ENCODE measurements around the gene C1orf159. TPM values are rescaled to one million over a fixed set of nuclear protein-coding genes. Genes with fewer than 3 reads are reported as not detected.
"Not testable (repeated sequence)": the region's sequence is repeated elsewhere in the genome, so short reads cannot be mapped to it uniquely, and the experiment has no call there.

The C1orf159 gene
- polyA plus RNA-seq, 1 donor (not counting 4 experiments of a cell fraction or from before 2014, with no cell fraction given) = 6.1 TPM

DNA sequence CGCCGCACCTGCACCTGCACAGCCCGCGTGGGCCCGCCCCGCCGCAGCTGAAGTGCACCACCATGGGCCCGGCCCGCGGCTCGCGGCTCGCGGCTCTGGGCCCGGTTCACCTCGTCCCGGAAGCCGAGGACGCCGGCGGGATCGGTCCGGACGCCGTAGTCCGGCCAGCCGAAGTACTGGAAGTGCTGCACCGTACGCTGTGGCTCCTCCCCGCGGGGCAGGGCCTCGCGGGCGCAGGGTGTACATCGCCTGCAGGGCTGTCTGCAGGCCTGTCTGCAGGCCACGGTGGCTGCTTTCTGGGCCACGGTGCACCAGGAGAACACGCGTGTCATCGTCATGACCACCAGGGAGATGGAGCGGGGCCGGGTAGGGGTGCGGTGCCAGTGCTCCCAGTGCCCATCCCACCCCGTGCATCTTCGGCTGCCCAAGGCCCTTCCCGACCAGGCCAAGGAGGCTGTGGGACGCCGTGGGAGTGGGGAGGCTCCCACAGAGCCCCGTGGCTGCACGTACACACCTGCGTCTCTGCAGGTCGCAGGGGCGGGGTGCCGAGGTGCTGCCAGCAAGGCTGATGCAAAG, 48.5 kb downstream of the C1orf159 start:
- H2AFZ ChIP-seq (ENCODE audit: control insufficient read depth, low read length) = no peak overlapping the region
- H3K36me3 ChIP-seq (ENCODE audit: control insufficient read depth in 2 of 2, extremely low read depth in 1 of 2, insufficient read depth in 2 of 2, low read length in 2 of 2) = no peaks in the 10 kb centered on the region
- H3K27ac ChIP-seq (ENCODE audit: control insufficient read depth, insufficient read depth, low read length) = no peak overlapping the region
- DNase-seq (ENCODE audit: low read depth, low spot score) (no peak), FAIRE-seq (no peak)
- TF ChIP-seq CTCF (optimal IDR thresholded peaks at IDR 0.05 in 1 of 3, IDR thresholded peaks at IDR 0.05 in 1 of 3, conservative IDR thresholded peaks at IDR 0.05 in 1 of 3; ENCODE audit: extremely low read depth in 1 of 3, insufficient read depth in 2 of 3, low read length in 3 of 3) (no peak), EZH2 (IDR thresholded peaks at IDR 0.05; ENCODE audit: low read length) (no peak)
- peaks cover 19% of the 10 kb centered on the region for H3K27me3 ChIP-seq (ENCODE audit: control insufficient read depth, extremely low read depth, insufficient read depth, low read length)
- dilution Hi-C loops (cut with MboI; ENCODE audit: extremely low pct_ligation_motif_present, low sequenced_read_pairs) = no loop called here
- no peak overlapping the region for H3K9ac ChIP-seq (ENCODE audit: control insufficient read depth, extremely low read depth, insufficient read depth, low read length)
- no peaks in the 10 kb centered on the region for H3K9me1 ChIP-seq (ENCODE audit: control insufficient read depth, extremely low read depth, insufficient read depth, low read length)
- H3K4me3 ChIP-seq (ENCODE audit: control insufficient read depth in 2 of 3, extremely low read depth in 1 of 3, insufficient read depth in 2 of 3, low read depth in 1 of 3, low read length in 3 of 3) = no peak overlapping the region
- no peaks in the 10 kb centered on the region for H4K20me1 ChIP-seq (ENCODE audit: control insufficient read depth, extremely low read depth, insufficient read depth, low read length)
- H3K79me2 ChIP-seq (ENCODE audit: control insufficient read depth, insufficient read depth, low read length) = no peaks in the 10 kb centered on the region
- H3K4me2 ChIP-seq (ENCODE audit: control insufficient read depth, extremely low read depth, insufficient read depth, low read depth, low read length) = no peak overlapping the region
- no peaks in the 10 kb centered on the region for H3K9me3 ChIP-seq (ENCODE audit: control insufficient read depth, low read depth, low read length)
- H3K4me1 ChIP-seq (ENCODE audit: control insufficient read depth, extremely low read depth, insufficient read depth, low read length) = peaks cover 22% of the 10 kb centered on the region

DNA sequence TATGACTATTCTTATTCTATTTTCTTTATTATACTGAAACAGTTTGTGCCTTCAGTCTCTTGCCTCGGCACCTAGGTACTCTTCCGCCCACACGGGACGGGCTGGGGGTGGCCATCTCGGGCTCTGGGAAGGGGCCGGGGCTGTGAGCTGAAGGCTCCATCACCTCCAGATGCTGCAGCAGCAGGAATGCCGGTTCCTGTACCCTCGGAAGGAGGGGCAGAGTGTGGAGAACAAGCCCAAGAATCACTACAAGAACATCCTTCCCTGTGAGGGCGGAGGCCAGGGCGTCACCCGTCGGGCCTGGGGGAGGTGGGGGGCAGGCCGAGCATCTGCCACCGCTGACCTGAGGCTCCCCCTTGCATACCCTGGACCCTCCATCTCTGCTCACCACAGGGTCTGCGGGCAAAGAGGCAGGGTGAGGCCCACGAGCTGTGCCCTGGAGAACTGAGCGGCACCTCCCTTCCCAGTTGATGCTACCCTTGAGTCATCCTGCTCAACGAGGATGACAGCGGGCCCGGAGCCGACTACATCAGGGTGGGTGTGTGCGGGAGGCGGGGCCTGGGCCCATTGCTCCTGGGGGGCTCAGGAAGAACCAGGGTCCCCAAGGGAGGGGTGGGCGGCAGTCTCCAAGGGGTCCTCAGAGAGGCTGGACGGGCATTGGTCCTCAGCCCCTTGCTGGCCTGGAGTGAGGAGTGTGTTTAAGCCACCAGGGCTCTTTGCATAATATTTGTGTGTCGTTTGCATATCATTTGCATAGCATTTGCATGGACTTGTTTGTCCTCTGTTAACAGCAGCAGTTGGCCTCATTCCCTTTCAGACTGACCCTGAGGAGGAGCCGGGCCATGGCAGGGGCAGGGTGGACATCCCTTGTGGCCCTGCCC, 49.2 kb downstream of the C1orf159 start:
- dilution Hi-C loops (cut with MboI; ENCODE audit: extremely low pct_ligation_motif_present, low sequenced_read_pairs) = no loop called here

DNA sequence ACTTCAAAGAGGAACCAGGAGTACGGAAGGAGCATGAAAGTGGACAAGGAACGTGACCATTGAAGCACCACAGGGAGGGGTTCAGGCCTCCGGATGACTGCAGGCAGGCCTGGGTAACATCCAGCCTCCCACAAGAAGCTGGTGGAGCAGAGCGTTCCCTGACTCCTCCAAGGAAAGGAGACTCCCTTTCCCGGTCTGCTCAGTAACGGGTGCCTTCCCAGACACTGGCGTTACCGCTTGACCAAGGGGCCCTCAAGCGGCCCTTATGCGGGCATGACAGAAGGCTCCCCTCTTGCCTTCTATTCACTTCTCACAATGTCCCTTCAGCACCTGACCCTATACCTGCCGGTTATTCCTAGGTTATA, 50.0 kb downstream of the C1orf159 start:
- H3K9ac ChIP-seq (ENCODE audit: control insufficient read depth, extremely low read depth, insufficient read depth, low read length); H3K4me3 ChIP-seq (ENCODE audit: control insufficient read depth in 2 of 3, extremely low read depth in 1 of 3, insufficient read depth in 2 of 3, low read depth in 1 of 3, low read length in 3 of 3); H3K9me3 ChIP-seq (ENCODE audit: control insufficient read depth, low read depth, low read length); H3K9me1 ChIP-seq (ENCODE audit: control insufficient read depth, extremely low read depth, insufficient read depth, low read length); H3K27ac ChIP-seq (ENCODE audit: control insufficient read depth, insufficient read depth, low read length); DNase-seq (ENCODE audit: low read depth, low spot score); H2AFZ ChIP-seq (ENCODE audit: control insufficient read depth, low read length); H3K4me2 ChIP-seq (ENCODE audit: control insufficient read depth, extremely low read depth, insufficient read depth, low read depth, low read length); dilution Hi-C loops (cut with MboI; ENCODE audit: extremely low pct_ligation_motif_present, low sequenced_read_pairs); H3K36me3 ChIP-seq (ENCODE audit: control insufficient read depth in 2 of 2, extremely low read depth in 1 of 2, insufficient read depth in 2 of 2, low read length in 2 of 2); H4K20me1 ChIP-seq (ENCODE audit: control insufficient read depth, extremely low read depth, insufficient read depth, low read length); FAIRE-seq; H3K79me2 ChIP-seq (ENCODE audit: control insufficient read depth, insufficient read depth, low read length): not testable (repeated sequence)
- peaks cover 31% of the 10 kb centered on the region for H3K27me3 ChIP-seq (ENCODE audit: control insufficient read depth, extremely low read depth, insufficient read depth, low read length)
- peaks cover 22% of the 10 kb centered on the region for H3K4me1 ChIP-seq (ENCODE audit: control insufficient read depth, extremely low read depth, insufficient read depth, low read length)

More for the DNA sequence above, 49.2 kb downstream of the C1orf159 start:
- TF ChIP-seq CTCF (optimal IDR thresholded peaks at IDR 0.05 in 1 of 3, IDR thresholded peaks at IDR 0.05 in 1 of 3, conservative IDR thresholded peaks at IDR 0.05 in 1 of 3; ENCODE audit: extremely low read depth in 1 of 3, insufficient read depth in 2 of 3, low read length in 3 of 3) = no peak
- no peak for TF ChIP-seq EZH2 (IDR thresholded peaks at IDR 0.05; ENCODE audit: low read length)
- H4K20me1 ChIP-seq (ENCODE audit: control insufficient read depth, extremely low read depth, insufficient read depth, low read length) = no peaks in the 10 kb centered on the region
- H3K4me3 ChIP-seq (ENCODE audit: control insufficient read depth in 2 of 3, extremely low read depth in 1 of 3, insufficient read depth in 2 of 3, low read depth in 1 of 3, low read length in 3 of 3) = no peak overlapping the region
- no peaks in the 10 kb centered on the region for H3K79me2 ChIP-seq (ENCODE audit: control insufficient read depth, insufficient read depth, low read length)
- H2AFZ ChIP-seq (ENCODE audit: control insufficient read depth, low read length) = no peak overlapping the region
- peaks cover 22% of the 10 kb centered on the region for H3K4me1 ChIP-seq (ENCODE audit: control insufficient read depth, extremely low read depth, insufficient read depth, low read length)
- H3K36me3 ChIP-seq (ENCODE audit: control insufficient read depth in 2 of 2, extremely low read depth in 1 of 2, insufficient read depth in 2 of 2, low read length in 2 of 2) = no peaks in the 10 kb centered on the region
- no peak for DNase-seq (ENCODE audit: low read depth, low spot score)
- H3K27me3 ChIP-seq (ENCODE audit: control insufficient read depth, extremely low read depth, insufficient read depth, low read length) = peaks cover 24% of the 10 kb centered on the region
- H3K27ac ChIP-seq (ENCODE audit: control insufficient read depth, insufficient read depth, low read length) = no peak overlapping the region
- no peaks in the 10 kb centered on the region for H3K9me3 ChIP-seq (ENCODE audit: control insufficient read depth, low read depth, low read length)
- no peaks in the 10 kb centered on the region for H3K9me1 ChIP-seq (ENCODE audit: control insufficient read depth, extremely low read depth, insufficient read depth, low read length)
- no peak for FAIRE-seq
- no peak overlapping the region for H3K9ac ChIP-seq (ENCODE audit: control insufficient read depth, extremely low read depth, insufficient read depth, low read length)
- no peak overlapping the region for H3K4me2 ChIP-seq (ENCODE audit: control insufficient read depth, extremely low read depth, insufficient read depth, low read depth, low read length)

Measured in keratinocyte (primary cell).